ENCODE results near the gene TNRC18.

DNA sequence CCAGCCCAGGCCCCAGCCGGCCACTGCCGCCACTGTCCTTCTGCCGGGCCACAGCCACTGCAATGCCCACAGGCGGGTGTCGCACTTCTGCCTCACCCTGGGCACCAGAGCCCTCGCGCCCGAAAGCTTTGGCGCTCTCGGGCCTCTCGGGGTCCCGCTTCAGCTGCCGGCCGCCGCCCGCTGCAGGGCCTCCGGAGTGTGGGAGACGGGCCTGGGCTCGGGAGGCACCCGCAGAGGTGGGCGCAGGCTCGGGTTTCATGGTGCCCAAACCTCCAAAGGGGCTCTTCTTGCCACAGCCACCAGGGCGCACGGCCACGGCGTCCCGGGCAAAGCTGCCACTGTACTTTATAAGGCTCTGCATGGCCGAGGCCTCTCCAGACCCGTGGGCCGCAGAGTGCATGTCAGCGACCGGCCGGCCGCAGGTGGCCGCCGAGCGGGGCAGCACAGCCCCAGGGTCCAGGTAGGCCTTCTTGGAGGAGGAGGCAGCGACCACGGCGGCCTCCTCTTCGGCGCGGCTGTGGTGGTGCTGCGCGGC, 35.9 kb downstream of the TNRC18 start:
- TF ChIP-seq CTCF (IDR thresholded peaks at IDR 0.05) (no peak), POLR2AphosphoS5 (IDR thresholded peaks at IDR 0.05) (no peak), POLR2A (IDR thresholded peaks at IDR 0.05) (no peak), EP300 (IDR thresholded peaks at IDR 0.05) (no peak)

Measured in suprapubic skin (tissue), 4 donors.